H1 (cell line): Measurements from ENCODE around the gene TMEM212. TPM values are rescaled to one million over a fixed set of nuclear protein-coding genes. Genes with fewer than 3 reads are reported as not detected.

Experiments
- CTCF ChIA-PET: fragments of 300-600 bp; sonication (Branson Sonifier 250); formaldehyde crosslinking; loops from one replicate; lab custom pipeline; 2021; ENCODE audit not compliant: partially characterized antibody; lab: Charles Lee
- POLR2A ChIA-PET: fragments of 300-600 bp; sonication (Branson Sonifier 250); formaldehyde crosslinking; loops from one replicate; lab custom pipeline; 2021; ENCODE audit warnings: inconsistent platforms; ENCODE audit not compliant: partially characterized antibody; lab: Charles Lee
- DNase-seq, 2 experiments: peaks; one replicate each; pipeline versions ENCODE4 v3.0.0 to v3.0.0-alpha.2; 2010 to 2022; ENCODE audit warnings: low spot score in 2 of 2, low read depth in 1 of 2, mixed read lengths in 1 of 2
- FAIRE-seq: peaks from 2 replicates; lab custom pipeline; 2011; peaks lifted over from hg19 to GRCh38; lab: Jason Lieb, UNC
- H2AFZ ChIP-seq: 2 replicates; pipeline ENCODE4 v1.8.1; 2012; ENCODE audit warnings: low read length, inconsistent platforms
- H2AK5ac ChIP-seq: 2 replicates; pipeline ENCODE4 v1.6.1; 2013; ENCODE audit warnings: low read depth, low read length
- H2BK120ac ChIP-seq: replicated peaks from 2 replicates; pipeline ENCODE3; 2013; ENCODE audit warnings: low read depth, low read length, inconsistent platforms
- H2BK12ac ChIP-seq: 2 replicates; pipeline ENCODE4 v1.6.1; 2013; ENCODE audit warnings: low read depth, low read length
- H2BK15ac ChIP-seq: 2 replicates; pipeline ENCODE4 v1.6.1; 2013; ENCODE audit warnings: low read length
- H2BK20ac ChIP-seq: 2 replicates; pipeline ENCODE4 v1.6.1; 2013; ENCODE audit warnings: low read length
- H2BK5ac ChIP-seq: 2 replicates; pipeline ENCODE4 v1.6.1; 2013; ENCODE audit warnings: low read depth, low read length
- H3K14ac ChIP-seq: 2 replicates; pipeline ENCODE4 v1.6.1; 2013; ENCODE audit warnings: inconsistent platforms; ENCODE audit not compliant: insufficient read length
- H3K18ac ChIP-seq: 2 replicates; pipeline ENCODE4 v1.6.1; 2013; ENCODE audit warnings: low read length; ENCODE audit errors: extremely low read depth
- H3K23ac ChIP-seq: 2 replicates; pipeline ENCODE4 v1.6.1; 2013; ENCODE audit warnings: inconsistent platforms; ENCODE audit not compliant: insufficient read length
- H3K23me2 ChIP-seq: 2 replicates; pipeline ENCODE4 v1.6.1; 2013; ENCODE audit warnings: low read depth, low read length
- H3K27ac ChIP-seq: 2 replicates; pipeline ENCODE4 v1.6.1; 2011; ENCODE audit warnings: low read depth, low read length, inconsistent platforms
- H3K27me3 ChIP-seq, 4 experiments: replicated peaks in 1 of 4; 1 replicate in 1 of 4; 2 replicates in 3 of 4; pipeline versions ENCODE4 v1.6.1 to v1.8.1; 2011 to 2013; ENCODE audit warnings: low read length in 3 of 4, mild to moderate bottlenecking in 3 of 4, inconsistent platforms in 2 of 4, mixed read lengths in 2 of 4, moderate library complexity in 1 of 4; ENCODE audit not compliant: control insufficient read depth in 3 of 4, insufficient read depth in 3 of 4; ENCODE audit errors: extremely low read depth in 1 of 4
- H3K36me3 ChIP-seq, 4 experiments: 2 replicates each; pipeline versions ENCODE4 v1.6.1 to v1.8.1; 2011 to 2013; ENCODE audit warnings: mild to moderate bottlenecking in 4 of 4, low read length in 3 of 4, moderate library complexity in 2 of 4, control low read depth in 1 of 4, inconsistent platforms in 1 of 4; ENCODE audit not compliant: insufficient read depth in 4 of 4, control insufficient read depth in 2 of 4
- H3K4ac ChIP-seq: replicated peaks from 2 replicates; pipeline ENCODE3; 2013; ENCODE audit warnings: low read length, low read depth, mixed read lengths, inconsistent platforms; ENCODE audit not compliant: insufficient read length
- H3K4me1 ChIP-seq, 4 experiments: replicated peaks in 1 of 4; 1 replicate in 1 of 4; 2 replicates in 3 of 4; pipeline versions ENCODE4 v1.6.1 to v1.8.1; 2011 to 2013; ENCODE audit warnings: low read length in 3 of 4, inconsistent platforms in 2 of 4, mixed read lengths in 1 of 4; ENCODE audit not compliant: insufficient read depth in 4 of 4, control insufficient read depth in 3 of 4
- H3K4me2 ChIP-seq, 2 experiments: 2 replicates each; pipeline versions ENCODE4 v1.6.1 to v1.8.1; 2011 to 2013; ENCODE audit warnings: low read depth in 2 of 2, low read length in 2 of 2, control low read depth in 1 of 2, inconsistent platforms in 1 of 2, mild to moderate bottlenecking in 1 of 2; ENCODE audit not compliant: insufficient read depth in 1 of 2
- H3K4me3 ChIP-seq, 4 experiments: fragments of 200-600, 300-600 bp in 1 of 4; sonication (generic), shearing (Covaris generic), sonication (Bioruptor Twin) in 1 of 4; 2 replicates each; pipeline versions ENCODE4 v1.5.1 to v1.8.1; 2011 to 2016; ENCODE audit warnings: low read length in 4 of 4, low read depth in 3 of 4, control low read depth in 2 of 4, inconsistent platforms in 2 of 4, mild to moderate bottlenecking in 2 of 4, mixed read lengths in 1 of 4, moderate library complexity in 1 of 4; ENCODE audit not compliant: insufficient read depth in 2 of 4; ENCODE audit errors: extremely low read depth in 1 of 4
- H3K56ac ChIP-seq: replicated peaks from 2 replicates; pipeline ENCODE3; 2013; ENCODE audit warnings: low read depth, mild to moderate bottlenecking, mixed read lengths, low read length, inconsistent platforms; ENCODE audit not compliant: insufficient read length
- H3K79me1 ChIP-seq: 2 replicates; pipeline ENCODE4 v1.6.1; 2013; ENCODE audit warnings: low read depth, low read length, control low read depth
- H3K79me2 ChIP-seq, 2 experiments: 2 replicates each; pipeline versions ENCODE4 v1.6.1 to v1.8.1; 2012 to 2013; ENCODE audit warnings: low read length in 2 of 2, mild to moderate bottlenecking in 2 of 2, inconsistent platforms in 1 of 2; ENCODE audit not compliant: insufficient read depth in 2 of 2, control insufficient read depth in 1 of 2
- H3K9ac ChIP-seq, 4 experiments: replicated peaks in 1 of 4; 1 replicate in 1 of 4; 2 replicates in 3 of 4; pipeline versions ENCODE4 v1.6.1 to v1.8.1; 2011 to 2013; ENCODE audit warnings: low read depth in 3 of 4, low read length in 3 of 4, control low read depth in 2 of 4, mild to moderate bottlenecking in 2 of 4, moderate library complexity in 2 of 4, inconsistent platforms in 1 of 4; ENCODE audit errors: extremely low read depth in 1 of 4
- H3K9me3 ChIP-seq, 2 experiments: 2 replicates each; pipeline versions ENCODE4 v1.6.1 to v1.8.1; 2012 to 2013; ENCODE audit warnings: mild to moderate bottlenecking in 2 of 2, moderate library complexity in 2 of 2, control low read depth in 1 of 2, inconsistent platforms in 1 of 2, low read depth in 1 of 2, low read length in 1 of 2, mixed read lengths in 1 of 2; ENCODE audit not compliant: insufficient read depth in 2 of 2
- H4K20me1 ChIP-seq, 2 experiments: replicated peaks in 1 of 2; 2 replicates each; pipeline versions ENCODE3 to v1.8.1; 2011 to 2013; ENCODE audit warnings: inconsistent platforms in 2 of 2, low read length in 2 of 2, mild to moderate bottlenecking in 1 of 2; ENCODE audit not compliant: insufficient read depth in 2 of 2, control insufficient read depth in 1 of 2
- H4K5ac ChIP-seq: 2 replicates; pipeline ENCODE4 v1.6.1; 2013; ENCODE audit warnings: low read length, low read depth, mixed read lengths, inconsistent platforms; ENCODE audit not compliant: insufficient read length
- H4K8ac ChIP-seq: 2 replicates; pipeline ENCODE4 v1.8.0; 2013; ENCODE audit warnings: mild to moderate bottlenecking, moderate library complexity, low read length, inconsistent platforms; ENCODE audit not compliant: insufficient read depth; ENCODE audit errors: extremely low read depth
- H4K91ac ChIP-seq: replicated peaks from 2 replicates; pipeline ENCODE3; 2013; ENCODE audit warnings: low read length, mixed read lengths, inconsistent platforms; ENCODE audit not compliant: insufficient read length
- ATF2 ChIP-seq: IDR thresholded peaks from 2 replicates; pipeline ENCODE4 v1.6.1; 2012; ENCODE audit warnings: low read length, inconsistent platforms
- BACH1 ChIP-seq: IDR thresholded peaks from 2 replicates; pipeline ENCODE4 v1.6.1; 2012; ENCODE audit warnings: low read length, improper control_type of control experiment
- BRCA1 ChIP-seq: IDR thresholded peaks from 2 replicates; pipeline ENCODE4 v1.6.1; 2012; ENCODE audit warnings: low read depth, low read length, improper control_type of control experiment
- GTF2F1 ChIP-seq: IDR thresholded peaks from 2 replicates; pipeline ENCODE4 v1.6.1; 2012; ENCODE audit warnings: low read depth, low read length, improper control_type of control experiment, borderline replicate concordance
- KDM1A ChIP-seq: fragments of 200-600, 300-600 bp; sonication (generic); IDR thresholded peaks from 2 replicates; pipeline ENCODE4 v1.7.1; 2016; ENCODE audit warnings: mild to moderate bottlenecking, low read length, borderline replicate concordance
- KDM5A ChIP-seq: fragments of 200-600 bp; IDR thresholded peaks from 2 replicates; pipeline ENCODE4 v1.7.1; 2012; ENCODE audit warnings: mild to moderate bottlenecking, low read length, inconsistent platforms, mixed read lengths
- PHF8 ChIP-seq: fragments of 200-600 bp; sonication (generic); conservative IDR thresholded peaks from 2 replicates; pipeline ENCODE4 v1.7.1; 2012; ENCODE audit warnings: low read depth, mild to moderate bottlenecking, inconsistent platforms, low read length, moderate library complexity
- SAP30 ChIP-seq: fragments of 300-600 bp; sonication (generic); IDR thresholded peaks from 2 replicates; pipeline ENCODE4 v1.7.1; 2012; ENCODE audit warnings: low read length, moderate library complexity, mild to moderate bottlenecking, inconsistent platforms; ENCODE audit not compliant: insufficient read depth, insufficient replicate concordance
- SRF ChIP-seq: IDR thresholded peaks from 2 replicates; pipeline ENCODE4 v1.6.1; 2011; ENCODE audit warnings: mild to moderate bottlenecking, low read depth, low read length, moderate library complexity
- TAF7 ChIP-seq: optimal IDR thresholded peaks from 2 replicates; pipeline ENCODE3; 2011; ENCODE audit warnings: low read depth, mild to moderate bottlenecking, inconsistent platforms, low read length, moderate library complexity, borderline replicate concordance
- TBP ChIP-seq: IDR thresholded peaks from 2 replicates; pipeline ENCODE4 v1.6.1; 2011; ENCODE audit warnings: low read depth, low read length, improper control_type of control experiment
- TCF12 ChIP-seq: IDR thresholded peaks from 2 replicates; pipeline ENCODE4 v1.6.1; 2011; ENCODE audit warnings: low read depth, mild to moderate bottlenecking, low read length
- WGBS, 2 experiments: shearing (Covaris generic) in 1 of 2; methylation state at CpG; one replicate each; pipeline versions ENCODE4 v1.1.6 to v1.1.7; 2013 to 2015; ENCODE audit warnings: low lambda C conversion rate in 2 of 2, mixed read lengths in 2 of 2, inconsistent platforms in 1 of 2, low coverage in 1 of 2, missing lambda C conversion rate in 1 of 2; ENCODE audit not compliant: insufficient replicate concordance in 2 of 2, insufficient coverage in 1 of 2, insufficient read length in 1 of 2; ENCODE audit errors: extremely low coverage in 1 of 2, missing lambda C conversion rate in 1 of 2; 5-methylcytosine and 5-hydroxymethylcytosine counted together
- polyA plus RNA-seq, 7 experiments: library from polyadenylated mRNA; depleted of rRNA in 3 of 7; stranded (reverse) in 5 of 7; unstranded in 2 of 7; fragments of >200 nt in 5 of 7; fragments of 200-250 nt in 2 of 7; gene quantifications; 1 replicate in 5 of 7; 2 replicates in 1 of 7; 4 replicates in 1 of 7; pipeline versions ENCODE4 v1.2.1 to v1.2.3, GENCODE V29; 2011 to 2013; ENCODE audit warnings: missing spikeins in 2 of 7, mixed read lengths in 2 of 7
- total RNA-seq: library from RNA; stranded (reverse); fragmentation: NEBNext Ultra II Directional; extraction: Animal tissue kit (Norgen Biotek cat#: 25700); gene quantifications from 2 replicates; pipeline ENCODE4 v1.2.1, GENCODE V29; 2021

Gene TMEM212
- total and polyA plus RNA-seq, 2 of the 8 experiments (the other 6 are each of a cell fraction or from before 2014, with no cell fraction given): not detected

GRCh38 chr3:171813278-171813896 is 29.8 kb upstream of the TMEM212 start:
- peaks cover 4 to 31% (median 23%) of the 10 kb centered on the region in 4 experiments for H3K27me3 ChIP-seq
- H3K4ac ChIP-seq: no peak overlapping the region
- H3K4me1 ChIP-seq: no peaks in the 10 kb centered on the region; a peak in 2 of 7 replicates
- H3K79me1 ChIP-seq: no peaks in the 10 kb centered on the region
- H2BK120ac ChIP-seq: no peak overlapping the region
- POLR2A ChIA-PET: no interaction called here
- H4K8ac ChIP-seq: no peak overlapping the region
- no peak overlapping the region for H2BK5ac ChIP-seq
- no peak overlapping the region for H3K14ac ChIP-seq
- CTCF ChIA-PET: interaction anchor here (1.2 kb wide), 1 partner anchor 16 kb away, joined by 4 read pairs; no protein-coding TSS in a partner anchor
- H4K5ac ChIP-seq: no peak overlapping the region
- no peaks in the 10 kb centered on the region for H3K36me3 ChIP-seq
- no peaks in the 10 kb centered on the region for H4K20me1 ChIP-seq
- no peak overlapping the region for H2BK12ac ChIP-seq
- no peak overlapping the region for H3K56ac ChIP-seq
- H2BK15ac ChIP-seq: no peak overlapping the region
- H3K9ac ChIP-seq: no peak overlapping the region
- H3K4me3 ChIP-seq: no peak overlapping the region
- no peak overlapping the region for H2AK5ac ChIP-seq
- no peak overlapping the region for H2AFZ ChIP-seq
- no peak overlapping the region for H3K4me2 ChIP-seq
- FAIRE-seq (no peak), DNase-seq (no peak)
- H3K23me2 ChIP-seq: peaks cover 7% of the 10 kb centered on the region; the same call in 1 of the 2 replicates
- H3K18ac ChIP-seq: no peak overlapping the region
- H4K91ac ChIP-seq: no peak overlapping the region
- H2BK20ac ChIP-seq: no peak overlapping the region
- H3K27ac ChIP-seq: no peak overlapping the region
- 87% methylated on average over 3 of the region's 3 CpGs; no CpG with 5 or more reads in 1 of the 2 experiments for WGBS, 2 experiments
- H3K9me3 ChIP-seq: no peaks in the 10 kb centered on the region
- H3K79me2 ChIP-seq: no peaks in the 10 kb centered on the region
- no peak overlapping the region for H3K23ac ChIP-seq
- no peak for TF ChIP-seq BRCA1
- TF ChIP-seq ATF2: no peak
- TF ChIP-seq KDM5A: no peak
- TF ChIP-seq SRF: no peak
- no peak for TF ChIP-seq BACH1
- no peak for TF ChIP-seq PHF8
- no peak for TF ChIP-seq GTF2F1
- TF ChIP-seq TBP: no peak
- TF ChIP-seq KDM1A: no peak
- TF ChIP-seq TCF12: no peak
- no peak for TF ChIP-seq TAF7
- no peak for TF ChIP-seq SAP30
